Endothelial cell of umbilical vein (primary cell): ENCODE data around the gene EPHA8. TPM values are rescaled to one million over a fixed set of nuclear protein-coding genes. Genes with fewer than 3 reads are reported as not detected.

Experiments
- BruUV-seq: library from RNA; stranded (reverse); fragments of 400-500 nt; replicated peaks from 2 replicates; lab custom pipeline; 2021; lab: Mats Ljungman, UMichigan
- CTCF ChIA-PET: fragments of 300-600, 350-600 bp; sonication (Branson Sonifier 250); formaldehyde crosslinking; loops from one replicate; lab custom pipeline; 2021; ENCODE audit warnings: antibody characterized with exemption, inconsistent platforms; lab: Charles Lee
- POLR2A ChIA-PET: fragments of 300-600, 350-600 bp; sonication (Branson Sonifier 250); formaldehyde crosslinking; loops from one replicate; lab custom pipeline; 2021; ENCODE audit warnings: antibody characterized with exemption, inconsistent platforms; lab: Charles Lee
- DNase-seq: peaks from one replicate; pipeline ENCODE4 v3.0.0-alpha.2; 2011; ENCODE audit warnings: low read depth, low spot score
- FAIRE-seq: peaks from 2 replicates; lab custom pipeline; 2011; peaks lifted over from hg19 to GRCh38; lab: Jason Lieb, UNC
- H2AFZ ChIP-seq: 2 replicates; pipeline ENCODE4 v1.6.0; 2012; ENCODE audit warnings: low read depth, low read length, control low read depth, inconsistent platforms
- H3K27ac ChIP-seq: 2 replicates; pipeline ENCODE4 v1.5.1; 2011; ENCODE audit warnings: low read depth, mild to moderate bottlenecking, control low read depth, low read length, moderate library complexity; ENCODE audit not compliant: insufficient read depth
- H3K27me3 ChIP-seq, 2 experiments: 2 replicates each; pipeline versions ENCODE4 v1.6.0 to v1.6.1; 2011; ENCODE audit warnings: low read length in 2 of 2, mixed read lengths in 1 of 2; ENCODE audit not compliant: control insufficient read depth in 2 of 2, insufficient read depth in 2 of 2
- H3K36me3 ChIP-seq, 2 experiments: 2 replicates in 1 of 2; 3 replicates in 1 of 2; pipeline ENCODE4 v1.5.1; 2011; ENCODE audit warnings: low read length in 2 of 2, mild to moderate bottlenecking in 1 of 2, moderate library complexity in 1 of 2; ENCODE audit not compliant: control insufficient read depth in 2 of 2, insufficient read depth in 2 of 2; ENCODE audit errors: extremely low read depth in 1 of 2
- H3K4me1 ChIP-seq: 3 replicates; pipeline ENCODE4 v1.5.1; 2011; ENCODE audit warnings: mild to moderate bottlenecking, low read length; ENCODE audit not compliant: control insufficient read depth, insufficient read depth; ENCODE audit errors: extremely low read depth
- H3K4me2 ChIP-seq: 2 replicates; pipeline ENCODE4 v1.6.1; 2011; ENCODE audit warnings: low read length, control low read depth, mixed read lengths; ENCODE audit not compliant: insufficient read depth
- H3K4me3 ChIP-seq, 3 experiments: fragments of 200-600 bp in 1 of 3; sonication (generic), shearing (Covaris generic) in 1 of 3; replicated peaks in 1 of 3; 2 replicates each; pipeline ENCODE4 v1.5.1; 2011 to 2016; ENCODE audit warnings: control low read depth in 3 of 3, low read length in 3 of 3, mild to moderate bottlenecking in 2 of 3, inconsistent platforms in 1 of 3, low read depth in 1 of 3, moderate library complexity in 1 of 3; ENCODE audit not compliant: insufficient read depth in 1 of 3
- H3K79me2 ChIP-seq: 2 replicates; pipeline ENCODE4 v1.6.0; 2012; ENCODE audit warnings: low read length, inconsistent platforms; ENCODE audit not compliant: control insufficient read depth, insufficient read depth
- H3K9ac ChIP-seq: replicated peaks from 2 replicates; pipeline ENCODE3; 2011; ENCODE audit warnings: low read length, control low read depth; ENCODE audit not compliant: insufficient read depth; ENCODE audit errors: extremely low read depth
- H3K9me1 ChIP-seq: replicated peaks from 3 replicates; pipeline ENCODE4 v1.6.0; 2011; ENCODE audit warnings: mild to moderate bottlenecking, low read length; ENCODE audit not compliant: control insufficient read depth, insufficient read depth; ENCODE audit errors: extremely low read depth
- H3K9me3 ChIP-seq: replicated peaks from 2 replicates; pipeline ENCODE4 v1.5.1; 2012; ENCODE audit warnings: low read length, inconsistent platforms; ENCODE audit not compliant: control insufficient read depth, insufficient read depth
- H4K20me1 ChIP-seq: replicated peaks from 2 replicates; pipeline ENCODE3; 2011; ENCODE audit warnings: mild to moderate bottlenecking, low read length; ENCODE audit not compliant: control insufficient read depth, insufficient read depth; ENCODE audit errors: extremely low read depth
- EZH2 ChIP-seq: IDR thresholded peaks from 2 replicates; pipeline ENCODE4 v1.6.1; 2012; ENCODE audit warnings: borderline replicate concordance, low read depth, mild to moderate bottlenecking, moderate library complexity, low read length, inconsistent platforms; ENCODE audit not compliant: severe bottlenecking
- FOS ChIP-seq: IDR thresholded peaks from 2 replicates; pipeline ENCODE4 v1.6.1; 2011; ENCODE audit warnings: mild to moderate bottlenecking, low read length, moderate library complexity, borderline replicate concordance; ENCODE audit not compliant: insufficient read depth
- GATA2 ChIP-seq: IDR thresholded peaks from 2 replicates; pipeline ENCODE4 v1.7.0; 2011; ENCODE audit warnings: low read depth, mild to moderate bottlenecking, moderate library complexity, mixed read lengths, low read length; ENCODE audit not compliant: insufficient read length, insufficient read depth
- JUN ChIP-seq: IDR thresholded peaks from 2 replicates; pipeline ENCODE4 v1.6.1; 2011; ENCODE audit warnings: borderline replicate concordance, low read depth; ENCODE audit not compliant: insufficient read length, insufficient read depth
- MAX ChIP-seq: IDR thresholded peaks from 2 replicates; pipeline ENCODE4 v1.6.1; 2011; ENCODE audit not compliant: insufficient read depth, insufficient read length
- MYC ChIP-seq: IDR thresholded peaks from one replicate; pipeline ENCODE4 v1.6.1; 2011; ENCODE audit warnings: mild to moderate bottlenecking, low read depth, low read length
- POLR2A ChIP-seq: IDR thresholded peaks from 2 replicates; pipeline ENCODE4 v1.6.1; 2012; ENCODE audit warnings: low read depth, mild to moderate bottlenecking, control low read depth, low read length
- POLR2AphosphoS5 ChIP-seq: IDR thresholded peaks from 2 replicates; pipeline ENCODE4 v1.6.1; 2012; ENCODE audit warnings: low read depth, mild to moderate bottlenecking, control low read depth, low read length, moderate library complexity; ENCODE audit not compliant: insufficient read depth
- dilution Hi-C: fragments of 300-500 bp; cut with MboI; formaldehyde crosslinking; loops from one replicate; pipeline ENCODE4 v1.15.0; 2019; ENCODE audit warnings: low sequenced_read_pairs; ENCODE audit not compliant: extremely low pct_ligation_motif_present
- intact Hi-C: fragments of 100-400 bp; cut with micrococcal nuclease; formaldehyde crosslinking; loops from one replicate; pipeline ENCODE4 v1.10.0; 2022
- polyA plus RNA-seq, 4 experiments: library from polyadenylated mRNA; depleted of rRNA in 3 of 4; stranded (reverse) in 3 of 4; unstranded in 1 of 4; fragments of >200 nt; gene quantifications; 2 replicates each; pipeline versions ENCODE4 v1.2.1 to v1.2.3, GENCODE V29; 2011 to 2012; ENCODE audit warnings: missing spikeins in 1 of 4
- total RNA-seq: library from RNA; stranded (reverse); gene quantifications from 2 replicates; pipeline ENCODE4 v1.2.3, GENCODE V29; 2021
- TF ChIP-seq, protein P1 (sequence below), 2 donors: IDR thresholded peaks; 1 replicate in 1 of 2; 2 replicates in 1 of 2; pipeline ENCODE4 v1.5.1; 2011; ENCODE audit warnings: low read length in 2 of 2, mild to moderate bottlenecking in 2 of 2, moderate library complexity in 2 of 2, control low read depth in 1 of 2, inconsistent platforms in 1 of 2, low read depth in 1 of 2; ENCODE audit not compliant: insufficient read depth in 1 of 2; ENCODE audit errors: extremely low read depth in 1 of 2

The EPHA8 gene
- total and polyA plus RNA-seq, 2 donors (not counting 3 experiments of a cell fraction or from before 2014, with no cell fraction given), result not detected

GRCh38 chr1:22609291-22609690 lies 46.0 kb downstream of the EPHA8 start:
- FAIRE-seq, result no peak
- ChIA-PET CTCF (no interaction called here), POLR2A (no interaction called here)
- Histone ChIP-seq H4K20me1 (no peaks in the 10 kb centered on the region), H3K9me1 (no peaks in the 10 kb centered on the region), H3K9ac (no peak overlapping the region), H3K4me1 (no peaks in the 10 kb centered on the region), H3K4me2 (no peak overlapping the region), H3K27ac (no peak overlapping the region), H3K79me2 (no peaks in the 10 kb centered on the region), H2AFZ (no peak overlapping the region), H3K9me3 (no peaks in the 10 kb centered on the region), H3K36me3 (no peaks in the 10 kb centered on the region), H3K27me3 (peaks cover 8 to 10% of the 10 kb centered on the region in 2 experiments), H3K4me3 (no peak overlapping the region)
- TF ChIP-seq GATA2, result no peak
- TF ChIP-seq POLR2AphosphoS5, result no peak
- TF ChIP-seq JUN, result no peak
- TF ChIP-seq FOS, result no peak
- TF ChIP-seq POLR2A, result no peak
- TF ChIP-seq, protein P1, sequence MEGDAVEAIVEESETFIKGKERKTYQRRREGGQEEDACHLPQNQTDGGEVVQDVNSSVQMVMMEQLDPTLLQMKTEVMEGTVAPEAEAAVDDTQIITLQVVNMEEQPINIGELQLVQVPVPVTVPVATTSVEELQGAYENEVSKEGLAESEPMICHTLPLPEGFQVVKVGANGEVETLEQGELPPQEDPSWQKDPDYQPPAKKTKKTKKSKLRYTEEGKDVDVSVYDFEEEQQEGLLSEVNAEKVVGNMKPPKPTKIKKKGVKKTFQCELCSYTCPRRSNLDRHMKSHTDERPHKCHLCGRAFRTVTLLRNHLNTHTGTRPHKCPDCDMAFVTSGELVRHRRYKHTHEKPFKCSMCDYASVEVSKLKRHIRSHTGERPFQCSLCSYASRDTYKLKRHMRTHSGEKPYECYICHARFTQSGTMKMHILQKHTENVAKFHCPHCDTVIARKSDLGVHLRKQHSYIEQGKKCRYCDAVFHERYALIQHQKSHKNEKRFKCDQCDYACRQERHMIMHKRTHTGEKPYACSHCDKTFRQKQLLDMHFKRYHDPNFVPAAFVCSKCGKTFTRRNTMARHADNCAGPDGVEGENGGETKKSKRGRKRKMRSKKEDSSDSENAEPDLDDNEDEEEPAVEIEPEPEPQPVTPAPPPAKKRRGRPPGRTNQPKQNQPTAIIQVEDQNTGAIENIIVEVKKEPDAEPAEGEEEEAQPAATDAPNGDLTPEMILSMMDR (IDR thresholded peaks at IDR 0.05; ENCODE audit: extremely low read depth in 1 of 2, insufficient read depth in 1 of 2, low read depth in 1 of 2, low read length in 2 of 2), result no peak
- no peak for TF ChIP-seq EZH2
- no peak for TF ChIP-seq MYC
- no peak for TF ChIP-seq MAX
- dilution Hi-C loops (no loop called here), intact Hi-C loops (no loop called here)
- BruUV-seq, result no TSS peak
- no peak for DNase-seq
